ENCODE data around the gene SELPLG.

DNA sequence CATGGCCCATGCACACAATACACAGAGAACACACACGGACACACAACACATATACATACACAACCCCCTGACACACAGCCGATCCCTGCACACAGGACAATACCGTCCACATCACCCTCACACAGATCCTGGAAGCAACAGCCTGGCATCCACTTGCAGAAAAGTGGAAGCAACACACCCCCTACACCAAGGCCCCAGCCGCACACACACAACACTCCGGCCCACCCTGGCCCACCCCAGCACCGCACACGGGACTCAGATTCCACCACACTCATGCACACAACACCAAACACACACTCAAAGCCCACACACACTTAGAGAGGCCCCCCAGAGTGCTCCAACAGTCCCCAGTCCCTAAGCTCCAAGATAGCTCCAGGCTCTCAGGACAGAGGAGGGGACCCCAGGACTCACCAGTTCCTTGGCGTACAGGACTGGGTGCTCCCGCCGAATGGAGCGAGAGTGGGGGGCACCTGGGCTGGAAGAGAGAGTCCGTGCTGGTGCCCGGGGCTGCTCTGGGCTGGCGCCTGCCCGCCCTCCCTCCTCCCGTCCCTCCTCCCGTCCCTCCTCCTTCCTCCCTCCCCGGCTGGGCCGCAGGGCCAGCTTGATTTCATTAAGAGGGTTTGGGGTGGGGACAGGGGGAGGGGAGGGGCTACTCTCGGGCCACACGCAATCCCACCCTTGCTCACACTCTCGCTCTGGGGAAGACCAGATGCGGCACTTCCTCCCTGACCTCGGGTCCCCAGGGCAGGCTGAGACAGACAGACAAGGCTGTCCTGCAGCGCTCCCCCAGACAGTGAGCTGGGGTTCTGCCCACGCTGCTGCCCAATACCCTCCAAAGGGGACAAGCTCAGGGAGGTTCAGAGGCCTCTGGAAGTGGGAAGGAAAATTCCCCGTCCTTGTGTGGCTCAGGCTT lies 35.9 kb downstream of the SELPLG start, which contains the start of gene TMEM119:
- TF ChIP-seq GATA2 (IDR thresholded peaks at IDR 0.05; ENCODE audit: low read depth, low read length) (no peak), GATA3 (IDR thresholded peaks at IDR 0.05; ENCODE audit: low read depth, low read length) (no peak)

Data from SH-SY5Y (cell line).